Fibroblast of skin of right biceps (primary cell): ENCODE measurements around the gene NCAPD3.
A peak's percentile ranks its signal among the peaks of the same experiment; 100 is the strongest.
"Not testable (repeated sequence)": the region's sequence is repeated elsewhere in the genome, so short reads cannot be mapped to it uniquely, and the experiment has no call there.

ENCODE experiments used
- DNase-seq: peaks from one replicate; pipeline ENCODE4 v3.0.0-alpha.2; 2013

Gene NCAPD3

GRCh38 chr11:134224710-134225664, 1.2 kb upstream of the NCAPD3 start:
- DNase-seq: peak; percentile 26

- no peak for DNase-seq
These were observed 646 bp downstream of the NCAPD3 start for GRCh38 chr11:134223121-134223520.

GRCh38 chr11:134216816-134217215, 7.0 kb downstream of the NCAPD3 start:
- DNase-seq: no peak

- no peak for DNase-seq
These were observed 7.9 kb downstream of the NCAPD3 start for GRCh38 chr11:134215836-134216235.

GRCh38 chr11:134207538-134208239, 16.1 kb downstream of the NCAPD3 start:
- DNase-seq: peak; percentile 17

- DNase-seq: no peak
These were observed 17.6 kb downstream of the NCAPD3 start for GRCh38 chr11:134206185-134206584.

GRCh38 chr11:134205729-134206128, 18.0 kb downstream of the NCAPD3 start:
- no peak for DNase-seq

GRCh38 chr11:134202661-134203060, 21.1 kb downstream of the NCAPD3 start:
- DNase-seq: no peak

- DNase-seq: no peak
These were observed 23.1 kb downstream of the NCAPD3 start for GRCh38 chr11:134200688-134201087.

- no peak for DNase-seq
These were observed 24.2 kb downstream of the NCAPD3 start for GRCh38 chr11:134199531-134199930.

- DNase-seq: no peak
These were observed 27.0 kb downstream of the NCAPD3 start for GRCh38 chr11:134196756-134197155.

GRCh38 chr11:134188092-134188491, 35.7 kb downstream of the NCAPD3 start:
- not testable (repeated sequence) for DNase-seq

GRCh38 chr11:134181707-134182106, 42.1 kb downstream of the NCAPD3 start:
- DNase-seq: peak; percentile 70

- DNase-seq: no peak
These were observed 45.6 kb downstream of the NCAPD3 start for GRCh38 chr11:134178032-134178674.

GRCh38 chr11:134176284-134176683, 47.5 kb downstream of the NCAPD3 start:
- no peak for DNase-seq

GRCh38 chr11:134173296-134173695, 50.5 kb downstream of the NCAPD3 start:
- DNase-seq: no peak

- DNase-seq: no peak
These were observed 51.8 kb downstream of the NCAPD3 start for GRCh38 chr11:134171951-134172350.

GRCh38 chr11:134170919-134171281, 52.9 kb downstream of the NCAPD3 start:
- peak; percentile 28 for DNase-seq

GRCh38 chr11:134170177-134170918, 53.4 kb downstream of the NCAPD3 start:
- DNase-seq: no peak

- DNase-seq: no peak
These were observed 59.0 kb downstream of the NCAPD3 start for GRCh38 chr11:134164490-134165370.

- DNase-seq: no peak
These were observed 64.1 kb downstream of the NCAPD3 start for GRCh38 chr11:134159652-134160051.

GRCh38 chr11:134158023-134158422, 65.7 kb downstream of the NCAPD3 start:
- no peak for DNase-seq
